HCT116 (cell line): ENCODE measurements around the gene NCOR1. TPM values are rescaled to one million over a fixed set of nuclear protein-coding genes. Genes with fewer than 3 reads are reported as not detected.

Source experiments
- ATAC-seq: fragments of 200-7000 bp; cut with Tn5 transposase; 2 replicates; pipeline ENCODE4 v1.9.1; 2020; ENCODE audit warnings: mild to moderate bottlenecking, moderate library complexity
- BruUV-seq: library from RNA; stranded (reverse); fragments of 400-500 nt; replicated peaks from 2 replicates; lab custom pipeline; 2021; lab: Mats Ljungman, UMichigan
- CTCF ChIA-PET: fragments of 300-600 bp; sonication (Branson Sonifier 250); formaldehyde crosslinking; loops from one replicate; lab custom pipeline; 2021; ENCODE audit warnings: antibody characterized with exemption; lab: Charles Lee
- POLR2A ChIA-PET: fragments of 300-600, 350-600 bp; sonication (Branson Sonifier 250); formaldehyde crosslinking; loops from one replicate; lab custom pipeline; 2021; ENCODE audit warnings: antibody characterized with exemption; lab: Charles Lee
- RAD21 ChIA-PET, 2 experiments: fragments of 300-600 bp; sonication (Branson Sonifier 250); formaldehyde crosslinking; loops; one replicate each; lab custom pipeline; 2023; ENCODE audit warnings: low total read pairs in 2 of 2; ENCODE audit not compliant: uncharacterized antibody in 2 of 2, unreplicated experiment in 2 of 2, low non-redundant PET in 1 of 2; lab: Charles Lee
- DNase-seq: peaks from one replicate; pipeline ENCODE4 v3.0.0-alpha.2; 2010; ENCODE audit warnings: low read depth, low spot score
- H2AFZ ChIP-seq: fragments of 200-600 bp; shearing (Covaris generic), sonication (generic); 2 replicates; pipeline ENCODE4 v1.6.1; 2017; ENCODE audit warnings: low read depth, mixed run types, mixed read lengths, antibody characterized with exemption, low read length; ENCODE audit not compliant: poor library complexity, severe bottlenecking
- H3K27ac ChIP-seq: 2 replicates; pipeline ENCODE4 v1.5.1; 2012; ENCODE audit warnings: low read depth, low read length
- H3K27me3 ChIP-seq: fragments of 200-600 bp; sonication (generic); 2 replicates; pipeline ENCODE4 v1.6.1; 2016; ENCODE audit warnings: mixed run types, low read length, mixed read lengths; ENCODE audit not compliant: insufficient read depth
- H3K36me3 ChIP-seq, 2 experiments: fragments of 200-500 bp in 1 of 2; fragments of 200-600 bp in 1 of 2; sonication (Bioruptor generic) in 1 of 2; sonication (generic) in 1 of 2; 2 replicates each; pipeline versions ENCODE4 v1.5.1 to v1.6.1; 2014 to 2016; ENCODE audit warnings: low read length in 2 of 2, inconsistent platforms in 1 of 2, mixed read lengths in 1 of 2, mixed run types in 1 of 2; ENCODE audit not compliant: insufficient read depth in 2 of 2, control insufficient read depth in 1 of 2
- H3K4me1 ChIP-seq, 2 experiments: fragments of 200-600 bp in 1 of 2; sonication (generic) in 1 of 2; 2 replicates each; pipeline versions ENCODE4 v1.5.1 to v1.6.1; 2012 to 2017; ENCODE audit warnings: low read length in 2 of 2, inconsistent platforms in 1 of 2, mild to moderate bottlenecking in 1 of 2, mixed read lengths in 1 of 2, mixed run types in 1 of 2, moderate library complexity in 1 of 2; ENCODE audit not compliant: insufficient read depth in 2 of 2, control insufficient read depth in 1 of 2
- H3K4me2 ChIP-seq: fragments of 200-600 bp; sonication (generic); 2 replicates; pipeline ENCODE4 v1.6.1; 2017; ENCODE audit warnings: mixed run types, low read length, mixed read lengths
- H3K4me3 ChIP-seq, 2 experiments: fragments of 200-600 bp in 1 of 2; sonication (generic) in 1 of 2; replicated peaks in 1 of 2; 2 replicates each; pipeline ENCODE4 v1.5.1; 2011 to 2016; ENCODE audit warnings: low read length in 2 of 2, control low read depth in 1 of 2, low read depth in 1 of 2, mild to moderate bottlenecking in 1 of 2, mixed read lengths in 1 of 2, mixed run types in 1 of 2
- H3K79me2 ChIP-seq: fragments of 200-600 bp; sonication (generic); 2 replicates; pipeline ENCODE4 v1.6.1; 2017; ENCODE audit warnings: mild to moderate bottlenecking, mixed run types, low read length, moderate library complexity, mixed read lengths; ENCODE audit not compliant: insufficient read depth
- H3K9ac ChIP-seq: fragments of 200-600 bp; sonication (generic); 2 replicates; pipeline ENCODE4 v1.6.1; 2016; ENCODE audit warnings: low read length, mixed read lengths
- H3K9me2 ChIP-seq: fragments of 200-600 bp; sonication (generic), shearing (Covaris generic); 2 replicates; pipeline ENCODE4 v1.6.1; 2017; ENCODE audit warnings: mixed run types, mild to moderate bottlenecking, moderate library complexity; ENCODE audit not compliant: insufficient read depth
- H3K9me3 ChIP-seq, 2 experiments: fragments of 200-500 bp in 1 of 2; fragments of 200-600 bp in 1 of 2; sonication (Bioruptor generic) in 1 of 2; sonication (generic) in 1 of 2; 2 replicates each; pipeline ENCODE4 v1.6.1; 2014 to 2017; ENCODE audit warnings: low read length in 2 of 2, mixed read lengths in 2 of 2, inconsistent platforms in 1 of 2, low read depth in 1 of 2, mild to moderate bottlenecking in 1 of 2, mixed run types in 1 of 2, moderate library complexity in 1 of 2; ENCODE audit not compliant: control insufficient read depth in 1 of 2, insufficient read depth in 1 of 2
- H4K20me1 ChIP-seq: fragments of 200-600 bp; sonication (generic), shearing (Covaris generic); 2 replicates; pipeline ENCODE4 v1.6.1; 2017; ENCODE audit warnings: mixed run types, mild to moderate bottlenecking, moderate library complexity; ENCODE audit not compliant: insufficient read depth
- CEBPB ChIP-seq: IDR thresholded peaks from 2 replicates; pipeline ENCODE4 v1.6.1; 2012; ENCODE audit warnings: low read depth
- ELF1 ChIP-seq: IDR thresholded peaks from 2 replicates; pipeline ENCODE4 v1.6.1; 2012; ENCODE audit warnings: low read depth, borderline replicate concordance
- EZH2phosphoT487 ChIP-seq: fragments of 200-600 bp; IDR thresholded peaks from 2 replicates; pipeline ENCODE4 v1.6.1; 2018; ENCODE audit warnings: antibody characterized with exemption, borderline replicate concordance
- FOSL1 ChIP-seq: IDR thresholded peaks from 2 replicates; pipeline ENCODE4 v1.6.1; 2012; ENCODE audit warnings: low read depth
- JUND ChIP-seq: IDR thresholded peaks from 2 replicates; pipeline ENCODE4 v1.6.1; 2012
- MAX ChIP-seq: IDR thresholded peaks from 2 replicates; pipeline ENCODE4 v1.6.1; 2012
- POLR2A ChIP-seq: IDR thresholded peaks from 2 replicates; pipeline ENCODE4 v1.7.0; 2011; ENCODE audit warnings: borderline replicate concordance; ENCODE audit not compliant: insufficient read depth, insufficient read length; ENCODE audit errors: extremely low read depth
- POLR2AphosphoS5 ChIP-seq: IDR thresholded peaks from 2 replicates; pipeline ENCODE4 v1.6.1; 2011; ENCODE audit warnings: mild to moderate bottlenecking, low read depth, low read length, moderate library complexity
- RAD21 ChIP-seq: IDR thresholded peaks from 2 replicates; pipeline ENCODE4 v1.6.1; 2012; ENCODE audit warnings: low read depth, mild to moderate bottlenecking
- ZBTB33 ChIP-seq: IDR thresholded peaks from 2 replicates; pipeline ENCODE4 v1.6.1; 2011; ENCODE audit warnings: mild to moderate bottlenecking, low read length, moderate library complexity; ENCODE audit not compliant: insufficient replicate concordance; ENCODE audit errors: extremely low read depth
- intact Hi-C: fragments of 100-400 bp; cut with micrococcal nuclease; formaldehyde crosslinking; loops from 2 replicates; pipeline ENCODE4 v1.10.0; 2022
- total RNA-seq: library from RNA; stranded (reverse); gene quantifications from one replicate; pipeline ENCODE4 v1.2.1, GENCODE V29; 2021; ENCODE audit not compliant: unreplicated experiment

The NCOR1 gene
- total RNA-seq, 1 experiment from 2014 or later, result 43.7 TPM

- Histone ChIP-seq H3K79me2 (peaks cover 29% of the 10 kb centered on the region), H3K4me3 (no peak overlapping the region), H3K9me3 (no peaks in the 10 kb centered on the region)
- TF ChIP-seq ZBTB33, result no peak
- TF ChIP-seq ELF1, result no peak
- no peak for TF ChIP-seq JUND
- TF ChIP-seq POLR2A, result no peak
- TF ChIP-seq POLR2AphosphoS5, result no peak
- TF ChIP-seq CEBPB, result no peak
- TF ChIP-seq EZH2phosphoT487, result no peak
- no peak for TF ChIP-seq MAX
- TF ChIP-seq FOSL1, result no peak
- TF ChIP-seq RAD21, result no peak
- TF ChIP-seq, all 23 proteins: peak for 0
- ChIA-PET CTCF (no interaction called here), RAD21 (no interaction called here), POLR2A (no interaction called here)
- intact Hi-C loops, result no loop called here
- no peak for ATAC-seq
- DNase-seq, result no peak
- H3K9me2 ChIP-seq, result no peaks in the 10 kb centered on the region
- H3K4me1 ChIP-seq, result no peaks in the 10 kb centered on the region
- BruUV-seq, result no TSS peak
- no peak overlapping the region for H3K27ac ChIP-seq
- no peaks in the 10 kb centered on the region; the same call in none of the 2 replicates for H4K20me1 ChIP-seq
- no peak overlapping the region for H2AFZ ChIP-seq
- H3K4me2 ChIP-seq, result no peak overlapping the region
- no peak overlapping the region for H3K9ac ChIP-seq
- H3K27me3 ChIP-seq, result no peaks in the 10 kb centered on the region
- H3K36me3 ChIP-seq, result peaks cover 0 to 15% of the 10 kb centered on the region in 2 experiments; a peak in 3 of 4 replicates
These were observed 56.6 kb downstream of the NCOR1 start for GRCh38 chr17:16158714-16159113.
